GM21737 (cell line): ENCODE data around the gene NPRL2.

Experiments used
- ATAC-seq: cut with Tn5 transposase; IDR thresholded peaks from one replicate; pipeline ENCODE4 v1.9.1; 2021; ENCODE audit warnings: mild to moderate bottlenecking, moderate library complexity; ENCODE audit not compliant: unreplicated experiment

The NPRL2 gene

GRCh38 chr3:50351323-50351697 lies 735 bp upstream of the NPRL2 start:
- ATAC-seq: no peak

- no peak for ATAC-seq
These were observed 405 bp downstream of the NPRL2 start for GRCh38 chr3:50350213-50350526.

- ATAC-seq: no peak
These were observed 3.3 kb downstream of the NPRL2 start for GRCh38 chr3:50347187-50347813.

GRCh38 chr3:50345586-50346234 lies 4.9 kb downstream of the NPRL2 start, which contains the start of gene ZMYND10:
TSS of gene ZMYND10 (minus strand) at chr3:50345732. CDS start at chr3:50345579, 153 bp downstream.
- no peak for ATAC-seq

- no peak for ATAC-seq
These were observed 5.6 kb downstream of the NPRL2 start for GRCh38 chr3:50345008-50345407.

- ATAC-seq: no peak
These were observed 7.6 kb downstream of the NPRL2 start for GRCh38 chr3:50342813-50343633.

- no peak for ATAC-seq
These were observed 8.5 kb downstream of the NPRL2 start for GRCh38 chr3:50341996-50342650.

- no peak for ATAC-seq
These were observed 9.0 kb downstream of the NPRL2 start for GRCh38 chr3:50341537-50341936.

GRCh38 chr3:50340448-50341329 lies 9.9 kb downstream of the NPRL2 start, which contains the start of gene RASSF1:
TSS of gene RASSF1 (minus strand) at chr3:50340836. CDS start at chr3:50340805, 31 bp downstream.
- no peak for ATAC-seq

- ATAC-seq: no peak
These were observed 10.5 kb downstream of the NPRL2 start for GRCh38 chr3:50340147-50340447.

GRCh38 chr3:50339485-50340146 lies 11.0 kb downstream of the NPRL2 start:
- no peak for ATAC-seq

- ATAC-seq: no peak
These were observed 11.6 kb downstream of the NPRL2 start for GRCh38 chr3:50338965-50339364.

GRCh38 chr3:50337175-50337861 lies 13.3 kb downstream of the NPRL2 start:
- ATAC-seq: peak; percentile 66

- peak; percentile 29 for ATAC-seq
These were observed 14.0 kb downstream of the NPRL2 start for GRCh38 chr3:50336452-50337174.

- ATAC-seq: no peak
These were observed 16.1 kb downstream of the NPRL2 start for GRCh38 chr3:50334339-50335075.

GRCh38 chr3:50333744-50334328 lies 16.7 kb downstream of the NPRL2 start:
- no peak for ATAC-seq

- ATAC-seq: no peak
These were observed 19.1 kb downstream of the NPRL2 start for GRCh38 chr3:50331364-50331907.
